Skeletal muscle cell (primary cell): Measurements from ENCODE around the gene COL27A1.
A peak's percentile ranks its signal among the peaks of the same experiment; 100 is the strongest.

Source experiments
- DNase-seq: peaks from one replicate; pipeline ENCODE4 v3.0.0-alpha.2; 2010; ENCODE audit warnings: low read depth
- H3K4me3 ChIP-seq: 2 replicates; pipeline ENCODE4 v1.5.1; 2011; ENCODE audit warnings: low read depth, mild to moderate bottlenecking, control low read depth, low read length, moderate library complexity

The COL27A1 gene

DNA sequence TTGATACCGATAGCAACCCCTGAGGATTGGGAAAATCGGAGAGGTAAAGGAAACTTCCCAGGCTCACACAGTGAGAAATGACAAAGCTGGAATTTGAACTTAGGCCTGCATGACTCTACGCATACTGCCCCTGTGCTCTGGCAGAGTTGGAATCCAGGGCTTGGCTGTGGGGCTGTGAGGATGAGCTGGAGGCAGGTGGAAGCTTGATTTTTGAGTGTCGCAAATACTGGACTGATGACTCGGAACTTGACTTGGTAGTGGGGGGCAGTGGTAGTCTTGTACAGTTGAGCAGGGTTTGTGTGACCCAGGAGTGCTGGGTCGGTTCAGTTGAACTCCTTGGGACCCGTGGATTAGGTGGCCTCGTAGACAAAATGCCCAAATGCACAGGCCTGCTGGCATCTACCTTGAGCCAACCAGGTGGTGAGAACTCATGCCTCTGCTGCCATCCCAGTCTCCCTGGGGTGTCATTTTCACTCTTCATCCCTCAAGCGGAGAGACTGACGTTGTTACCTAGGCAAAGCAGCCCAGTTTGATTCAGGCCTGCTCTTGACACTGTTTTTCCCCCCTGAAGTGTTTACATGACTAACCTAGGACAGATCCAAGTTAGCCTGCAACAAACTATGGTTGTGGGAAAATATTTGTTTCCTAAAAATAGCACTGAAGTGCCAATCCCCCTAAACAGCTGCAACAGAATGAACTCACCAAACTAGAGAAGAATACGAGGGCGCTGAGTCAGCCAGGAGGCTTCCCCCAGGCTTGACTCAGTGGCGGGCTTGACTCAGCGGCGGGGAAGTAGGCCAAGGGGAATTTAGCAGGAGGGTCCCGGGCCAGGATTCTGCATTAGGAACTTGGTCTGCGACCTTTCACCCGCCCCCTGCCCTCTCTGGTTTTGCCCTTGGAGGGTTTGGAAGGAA is 121.8 kb downstream of the COL27A1 start:
- peak; percentile 90 for DNase-seq
- no peak overlapping the region for H3K4me3 ChIP-seq

- no peak overlapping the region for H3K4me3 ChIP-seq
- no peak for DNase-seq
Measured at GRCh38 chr9:114278356-114278755, 123.0 kb downstream of the COL27A1 start.

DNA sequence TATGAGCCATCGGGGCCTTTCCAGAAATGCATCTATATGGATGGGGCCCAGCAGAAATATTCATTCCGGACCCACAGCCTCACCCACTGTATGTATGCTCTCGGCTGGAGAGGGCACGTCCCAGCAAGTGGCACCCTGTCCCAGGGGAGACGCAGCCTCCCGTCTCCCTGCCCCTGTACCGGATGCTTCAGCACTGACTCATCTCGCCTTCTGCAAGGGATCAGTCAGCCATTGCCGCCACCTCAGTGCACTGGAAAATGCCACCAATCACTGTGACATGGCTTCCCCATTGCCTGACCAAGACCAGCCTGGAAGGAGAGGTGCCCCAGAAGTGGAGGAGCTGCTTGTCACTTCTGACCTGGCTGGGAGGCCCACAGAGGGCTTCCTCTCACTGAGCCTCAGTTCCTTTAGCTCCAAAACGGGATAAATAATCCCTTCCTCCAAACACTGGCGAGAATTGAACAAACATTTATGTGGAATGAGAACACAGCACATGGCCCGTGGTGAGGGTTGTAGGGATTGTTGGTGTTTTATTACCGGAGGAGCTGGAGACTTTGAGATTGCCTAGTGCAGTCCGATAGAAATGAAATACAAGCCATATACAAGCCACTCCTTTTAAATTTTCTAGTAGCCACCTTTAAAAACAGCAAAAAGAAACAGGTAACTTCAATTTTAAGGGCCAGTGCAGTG is 123.7 kb downstream of the COL27A1 start:
- no peak for DNase-seq
- no peak overlapping the region for H3K4me3 ChIP-seq

DNA sequence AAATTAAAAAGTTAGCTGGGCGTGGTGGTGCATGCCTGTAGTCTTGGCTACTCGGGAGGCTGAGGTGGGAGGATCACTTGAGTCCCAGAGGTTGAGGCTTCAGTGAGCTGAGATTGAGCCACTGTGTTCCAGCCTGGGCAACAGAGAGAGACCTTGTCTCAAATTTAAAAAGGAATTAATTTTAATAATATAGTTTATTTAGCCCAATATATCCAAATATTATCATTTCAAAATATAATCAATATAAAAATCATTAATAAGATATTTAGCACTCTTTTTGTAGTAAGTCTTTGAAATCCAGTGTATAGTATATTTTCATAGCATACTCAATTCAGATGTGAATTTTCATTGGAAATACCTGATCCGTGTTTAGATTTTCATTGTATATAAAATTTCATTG is 124.4 kb downstream of the COL27A1 start:
- no peak for DNase-seq
- H3K4me3 ChIP-seq: no peak overlapping the region

- peak; percentile 76 for DNase-seq
- no peak overlapping the region for H3K4me3 ChIP-seq
Measured at GRCh38 chr9:114280636-114281472, 125.5 kb downstream of the COL27A1 start.

DNA sequence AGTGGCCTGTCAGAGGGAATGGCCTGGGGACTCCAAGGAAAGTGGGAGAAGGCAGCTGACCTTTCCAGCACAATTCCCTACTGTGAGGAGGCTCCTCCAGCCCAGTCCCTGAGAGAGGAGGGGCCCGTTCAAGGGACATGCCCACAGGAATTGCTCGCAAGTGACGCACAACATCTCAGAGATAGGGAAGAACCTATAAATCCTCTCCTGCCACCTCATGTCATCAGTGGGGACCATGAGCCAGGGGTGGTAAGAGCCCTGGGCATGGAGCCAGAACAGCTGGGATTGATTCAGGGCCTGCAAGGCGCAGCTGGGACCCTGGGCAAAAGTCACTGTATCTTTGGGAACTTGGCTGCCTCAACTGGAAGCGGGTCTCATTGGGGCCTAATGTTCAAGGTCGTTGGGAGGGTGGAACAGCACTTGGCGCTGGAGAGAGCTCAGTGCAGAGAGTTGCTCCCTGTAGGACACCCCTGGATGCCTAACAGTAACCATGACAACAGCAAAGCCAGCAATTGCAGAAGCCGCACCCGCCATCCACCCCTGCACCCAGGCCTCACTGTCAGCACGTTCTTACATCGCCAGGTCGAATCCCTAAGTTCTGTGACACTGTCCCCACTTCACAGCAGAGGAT is 126.3 kb downstream of the COL27A1 start:
- DNase-seq: no peak

GRCh38 chr9:114282104-114282485 is 126.8 kb downstream of the COL27A1 start:
- DNase-seq: no peak
- H3K4me3 ChIP-seq: no peak overlapping the region

More for the DNA sequence above, 126.3 kb downstream of the COL27A1 start:
- H3K4me3 ChIP-seq: no peak overlapping the region

DNA sequence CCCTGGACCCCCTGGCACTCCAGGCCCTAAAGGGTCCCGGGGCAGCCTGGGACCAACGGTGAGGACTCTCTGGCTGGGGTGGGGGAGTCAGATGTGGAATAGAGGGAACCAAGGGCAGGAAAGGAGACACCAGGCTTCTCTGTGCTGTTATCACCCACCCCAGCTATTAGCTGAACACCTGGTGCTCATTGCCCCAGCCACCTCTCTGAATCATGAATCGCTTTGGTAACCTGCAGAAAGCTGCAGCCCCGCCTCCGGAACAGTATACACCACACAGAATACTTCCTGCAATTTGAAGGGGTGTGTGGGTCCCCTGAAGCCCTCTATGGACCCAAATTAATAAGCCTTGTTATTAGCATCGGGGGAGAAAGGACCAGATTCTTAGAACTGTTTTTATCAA is 127.2 kb downstream of the COL27A1 start:
- DNase-seq: no peak
- no peak overlapping the region for H3K4me3 ChIP-seq

GRCh38 chr9:114282926-114283325 is 127.6 kb downstream of the COL27A1 start:
- H3K4me3 ChIP-seq: no peak overlapping the region
- peak; percentile 90 for DNase-seq

GRCh38 chr9:114283551-114284111 is 128.3 kb downstream of the COL27A1 start:
- H3K4me3 ChIP-seq: no peak overlapping the region
- DNase-seq: no peak

DNA sequence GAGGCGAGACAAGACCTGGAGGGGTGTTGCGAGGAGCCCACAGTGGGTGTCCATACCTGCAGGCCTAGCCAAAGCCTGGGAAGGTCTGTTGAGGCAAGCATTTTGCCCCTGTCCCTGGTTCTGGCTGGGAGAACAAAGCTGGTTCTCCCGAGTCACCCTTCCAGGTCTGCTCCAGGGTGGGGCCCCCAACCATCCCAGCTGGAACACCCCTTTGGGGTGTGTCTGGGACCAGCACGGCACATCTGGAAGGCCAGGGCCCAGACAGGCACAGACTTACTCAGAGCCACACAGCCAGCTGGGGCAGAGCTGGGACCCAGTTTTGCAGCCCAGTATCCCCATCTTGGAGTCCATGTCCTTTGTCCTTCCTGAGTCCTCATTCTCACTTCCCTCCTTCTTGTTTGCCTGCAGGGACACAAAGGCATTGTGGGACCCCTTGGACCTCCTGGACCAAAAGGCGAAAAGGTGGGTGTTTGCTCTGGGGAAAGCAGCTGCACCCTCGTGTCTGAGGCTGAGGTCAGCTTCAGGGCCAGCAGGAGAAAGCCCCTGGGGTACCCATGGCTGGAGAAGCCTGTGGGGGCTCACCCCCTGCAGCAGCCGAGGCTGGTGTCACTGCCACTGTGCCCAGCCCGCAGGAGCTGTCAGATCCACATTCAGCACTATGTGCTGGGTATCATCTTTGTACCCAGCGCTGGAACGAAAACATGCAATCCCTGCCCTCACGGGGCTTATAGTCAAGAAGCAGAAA is 129.2 kb downstream of the COL27A1 start:
- no peak overlapping the region for H3K4me3 ChIP-seq
- DNase-seq: no peak

DNA sequence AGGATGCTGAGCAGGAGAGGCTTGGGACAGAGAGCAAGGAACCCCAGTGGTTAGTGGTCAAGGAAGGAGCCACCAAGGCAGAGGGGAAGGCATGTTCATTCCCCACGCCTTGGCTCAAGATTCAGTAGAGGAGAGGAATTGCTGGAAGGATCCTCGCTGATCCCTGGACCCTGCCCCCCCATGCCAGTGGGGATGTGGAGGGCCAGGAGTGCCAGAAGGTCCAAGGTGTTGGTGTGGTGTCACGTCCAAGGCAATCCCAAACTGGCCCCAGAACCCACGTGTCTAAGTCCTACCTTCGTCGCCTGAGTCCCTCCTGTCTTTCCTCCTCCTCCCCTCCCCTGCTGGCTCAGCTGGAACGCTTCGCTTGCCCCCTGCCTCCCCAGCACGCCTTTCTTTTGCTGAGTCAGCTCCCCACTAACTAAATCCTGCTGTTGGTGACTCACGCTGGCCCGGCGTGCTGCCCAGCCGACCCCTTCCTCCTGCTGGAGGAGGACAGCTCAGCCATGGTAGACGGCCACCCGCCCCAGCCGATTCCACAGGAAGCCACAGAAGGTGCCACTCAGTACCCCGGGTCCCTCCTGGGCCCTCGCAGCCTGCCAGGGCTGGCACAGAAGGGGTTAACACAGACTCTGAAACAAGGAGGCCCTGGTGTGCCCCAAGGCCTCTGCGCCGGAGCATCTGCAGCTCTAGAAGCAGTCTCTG is 130.0 kb downstream of the COL27A1 start:
- no peak overlapping the region for H3K4me3 ChIP-seq
- peak; percentile 79 for DNase-seq

DNA sequence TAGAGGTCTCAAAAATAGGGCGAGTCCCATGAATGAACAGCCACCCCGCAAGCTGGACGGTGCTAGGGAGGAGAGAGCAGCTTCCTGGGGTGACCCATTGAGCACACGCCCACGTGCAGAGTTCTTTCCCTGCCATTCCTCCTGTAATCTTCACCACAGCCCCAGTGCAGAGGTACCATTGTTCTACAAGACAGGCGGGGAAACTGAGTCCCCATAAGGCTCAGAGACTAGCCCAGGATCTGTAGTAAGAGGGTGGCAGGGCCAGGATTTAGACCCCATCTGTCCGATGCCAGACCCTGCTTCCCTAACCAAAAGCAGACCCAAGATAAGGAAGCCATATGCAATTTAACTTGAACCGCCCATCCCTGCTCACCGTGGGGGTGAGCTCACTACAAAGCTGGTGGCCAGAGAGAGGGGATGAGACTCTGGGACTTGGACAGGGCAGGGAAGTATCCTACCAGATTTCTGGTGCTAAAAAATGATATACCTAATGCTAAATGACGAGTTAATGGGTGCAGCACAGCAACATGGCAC is 130.9 kb downstream of the COL27A1 start:
- H3K4me3 ChIP-seq: no peak overlapping the region
- no peak for DNase-seq

- no peak for DNase-seq
- H3K4me3 ChIP-seq: no peak overlapping the region
Measured at GRCh38 chr9:114287001-114287762, 131.8 kb downstream of the COL27A1 start.

GRCh38 chr9:114287763-114288192 is 132.4 kb downstream of the COL27A1 start:
- no peak for DNase-seq
- no peak overlapping the region for H3K4me3 ChIP-seq

DNA sequence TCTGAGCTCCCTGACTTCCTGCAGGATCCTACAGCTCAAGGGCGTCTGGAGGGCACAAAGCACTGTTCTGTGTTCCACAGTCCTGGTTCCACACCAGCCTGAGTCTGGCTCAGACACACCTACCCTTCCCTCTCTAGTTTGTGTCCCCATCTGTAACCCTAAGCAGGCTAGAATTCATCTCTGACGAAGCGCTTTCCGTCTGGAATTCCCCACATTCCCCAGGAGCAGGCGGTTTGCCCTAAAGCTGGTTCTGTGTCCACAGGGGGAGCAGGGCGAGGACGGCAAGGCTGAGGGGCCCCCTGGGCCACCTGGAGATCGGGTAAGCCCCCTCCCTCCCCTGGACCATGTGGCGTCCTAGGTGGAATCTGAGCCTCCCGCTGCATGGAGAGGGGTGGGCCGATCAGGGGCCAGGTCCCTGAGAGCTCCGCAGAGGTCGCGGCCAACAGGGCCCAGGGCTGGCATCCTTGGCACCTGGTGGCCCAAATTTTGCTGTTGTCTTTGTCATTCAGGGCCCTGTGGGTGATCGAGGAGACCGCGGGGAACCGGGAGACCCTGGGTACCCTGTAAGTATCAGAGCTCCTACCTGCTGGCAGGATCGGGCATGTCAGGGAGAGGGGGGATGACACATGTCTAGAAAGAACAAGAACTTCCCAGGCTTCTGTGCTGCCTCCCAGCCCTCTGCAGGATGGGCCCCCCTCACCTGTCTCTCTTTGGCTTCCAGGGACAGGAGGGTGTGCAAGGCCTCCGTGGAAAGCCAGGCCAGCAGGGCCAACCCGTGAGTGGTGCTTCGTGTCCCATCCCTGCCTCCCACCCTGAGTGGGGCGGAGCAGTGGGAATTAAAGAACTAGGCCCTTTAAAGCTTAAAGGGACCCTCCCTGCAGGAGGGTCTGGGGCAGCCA is 133.1 kb downstream of the COL27A1 start:
- no peak overlapping the region for H3K4me3 ChIP-seq
- DNase-seq: no peak
